Trophoblast cell (in vitro differentiated cells and primary cell): ENCODE results near the gene SIL1.

Experiments
- DNase-seq, 2 donors: peaks; one replicate each; pipeline ENCODE4 v3.0.0-alpha.2; 2016
- H2AFZ ChIP-seq: 2 replicates; pipeline ENCODE4 v1.6.1; 2013; ENCODE audit warnings: low read length, moderate library complexity, mild to moderate bottlenecking; ENCODE audit not compliant: insufficient read depth, poor library complexity
- H2AK5ac ChIP-seq: 2 replicates; pipeline ENCODE4 v1.6.1; 2013; ENCODE audit warnings: mild to moderate bottlenecking, low read length
- H2BK120ac ChIP-seq: 2 replicates; pipeline ENCODE4 v1.6.1; 2013; ENCODE audit warnings: low read length, mild to moderate bottlenecking, moderate library complexity; ENCODE audit not compliant: insufficient read depth, poor library complexity
- H2BK12ac ChIP-seq: 2 replicates; pipeline ENCODE4 v1.6.1; 2013; ENCODE audit warnings: mild to moderate bottlenecking, low read length, moderate library complexity
- H2BK5ac ChIP-seq: 2 replicates; pipeline ENCODE4 v1.6.1; 2013; ENCODE audit warnings: low read length, low read depth, moderate library complexity, mild to moderate bottlenecking; ENCODE audit not compliant: poor library complexity
- H3K14ac ChIP-seq: 2 replicates; pipeline ENCODE4 v1.6.1; 2013; ENCODE audit warnings: mild to moderate bottlenecking, low read length
- H3K18ac ChIP-seq: 2 replicates; pipeline ENCODE4 v1.6.1; 2013; ENCODE audit warnings: mild to moderate bottlenecking, low read length
- H3K23ac ChIP-seq: 2 replicates; pipeline ENCODE4 v1.6.1; 2013; ENCODE audit warnings: low read length
- H3K27ac ChIP-seq: 2 replicates; pipeline ENCODE4 v1.5.1; 2013; ENCODE audit warnings: low read depth, mild to moderate bottlenecking, inconsistent platforms, low read length, moderate library complexity
- H3K27me3 ChIP-seq: 2 replicates; pipeline ENCODE4 v1.6.1; 2013; ENCODE audit warnings: inconsistent platforms, mild to moderate bottlenecking, low read length, moderate library complexity; ENCODE audit not compliant: insufficient read depth
- H3K36me3 ChIP-seq, 2 experiments: 1 replicate in 1 of 2; 2 replicates in 1 of 2; pipeline ENCODE4 v1.6.1; 2013; ENCODE audit warnings: low read length in 2 of 2, mild to moderate bottlenecking in 2 of 2, moderate library complexity in 1 of 2; ENCODE audit not compliant: insufficient read depth in 2 of 2, control insufficient read depth in 1 of 2
- H3K4ac ChIP-seq: 2 replicates; pipeline ENCODE4 v1.6.1; 2013; ENCODE audit warnings: low read depth, mild to moderate bottlenecking, low read length, moderate library complexity
- H3K4me1 ChIP-seq, 2 experiments: 1 replicate in 1 of 2; 2 replicates in 1 of 2; pipeline ENCODE4 v1.6.1; 2013; ENCODE audit warnings: low read length in 2 of 2, mild to moderate bottlenecking in 2 of 2, moderate library complexity in 1 of 2; ENCODE audit not compliant: insufficient read depth in 2 of 2, control insufficient read depth in 1 of 2
- H3K4me2 ChIP-seq: 2 replicates; pipeline ENCODE4 v1.6.1; 2013; ENCODE audit warnings: inconsistent platforms, mild to moderate bottlenecking, low read length, moderate library complexity
- H3K4me3 ChIP-seq: 2 replicates; pipeline ENCODE4 v1.5.1; 2013; ENCODE audit warnings: mild to moderate bottlenecking, low read depth, low read length, inconsistent platforms
- H3K79me1 ChIP-seq: one replicate; pipeline ENCODE4 v1.6.1; 2013; ENCODE audit warnings: low read length
- H3K79me2 ChIP-seq: 2 replicates; pipeline ENCODE4 v1.6.1; 2013; ENCODE audit warnings: low read length, mild to moderate bottlenecking; ENCODE audit not compliant: control insufficient read depth, insufficient read depth, poor library complexity
- H3K9ac ChIP-seq: 2 replicates; pipeline ENCODE4 v1.6.1; 2013; ENCODE audit warnings: mild to moderate bottlenecking, low read length
- H3K9me3 ChIP-seq: 2 replicates; pipeline ENCODE4 v1.6.1; 2013; ENCODE audit warnings: low read depth, mild to moderate bottlenecking, control low read depth, inconsistent platforms, low read length; ENCODE audit not compliant: insufficient read depth
- H4K12ac ChIP-seq: 2 replicates; pipeline ENCODE4 v1.6.1; 2013; ENCODE audit warnings: low read depth, mild to moderate bottlenecking, low read length, moderate library complexity
- H4K8ac ChIP-seq: 2 replicates; pipeline ENCODE4 v1.6.1; 2013; ENCODE audit warnings: low read depth, mild to moderate bottlenecking, low read length, moderate library complexity
- H4K91ac ChIP-seq: one replicate; pipeline ENCODE4 v1.6.1; 2013; ENCODE audit warnings: low read depth, mild to moderate bottlenecking, low read length, moderate library complexity
- WGBS: extraction: QIAGEN DNeasy Blood & Tissue Kit; methylation state at CpG from one replicate; pipeline ENCODE4 v1.1.7; 2013; ENCODE audit warnings: missing lambda C conversion rate; ENCODE audit not compliant: insufficient read length, insufficient coverage; ENCODE audit errors: extremely low coverage; 5-methylcytosine and 5-hydroxymethylcytosine counted together

The SIL1 gene

GRCh38 chr5:139210585-139210984 is 12.4 kb upstream of the SIL1 start:
- no peak overlapping the region for H3K9ac ChIP-seq
- no peak overlapping the region for H2AK5ac ChIP-seq
- no peaks in the 10 kb centered on the region for H3K9me3 ChIP-seq
- no peak overlapping the region for H2BK5ac ChIP-seq
- no CpG with 5 or more reads among the region's 4 CpGs for WGBS
- no peak overlapping the region for H3K18ac ChIP-seq
- no peaks in the 10 kb centered on the region for H3K27me3 ChIP-seq
- no peak overlapping the region for H3K4me3 ChIP-seq
- no peak overlapping the region for H3K27ac ChIP-seq
- no peak overlapping the region for H4K12ac ChIP-seq
- H2BK12ac ChIP-seq, result no peak overlapping the region
- no peaks in the 10 kb centered on the region for H3K79me1 ChIP-seq
- no peak overlapping the region for H3K4ac ChIP-seq
- no peak for DNase-seq
- no peak overlapping the region for H3K4me2 ChIP-seq
- H3K4me1 ChIP-seq, result no peaks in the 10 kb centered on the region
- no peak overlapping the region for H4K8ac ChIP-seq
- no peak overlapping the region for H4K91ac ChIP-seq
- H2BK120ac ChIP-seq, result no peak overlapping the region
- no peak overlapping the region for H2AFZ ChIP-seq
- no peaks in the 10 kb centered on the region for H3K79me2 ChIP-seq
- no peak overlapping the region for H3K23ac ChIP-seq
- no peaks in the 10 kb centered on the region for H3K36me3 ChIP-seq
- no peak overlapping the region for H3K14ac ChIP-seq

- H3K79me2 ChIP-seq, result no peaks in the 10 kb centered on the region
- H2AK5ac ChIP-seq, result no peak overlapping the region
- no peak overlapping the region for H3K14ac ChIP-seq
- no peak overlapping the region for H2BK5ac ChIP-seq
- no peaks in the 10 kb centered on the region for H3K36me3 ChIP-seq
- no peak overlapping the region for H3K4me2 ChIP-seq
- H2BK12ac ChIP-seq, result no peak overlapping the region
- no peak overlapping the region for H3K4me3 ChIP-seq
- H3K27ac ChIP-seq, result no peak overlapping the region
- no peak overlapping the region for H3K9ac ChIP-seq
- WGBS, result no CpG with 5 or more reads among the region's 3 CpGs
- H3K18ac ChIP-seq, result no peak overlapping the region
- H3K4ac ChIP-seq, result no peak overlapping the region
- no peak overlapping the region for H4K91ac ChIP-seq
- H2BK120ac ChIP-seq, result no peak overlapping the region
- no peaks in the 10 kb centered on the region for H3K4me1 ChIP-seq
- H3K79me1 ChIP-seq, result no peaks in the 10 kb centered on the region
- H3K9me3 ChIP-seq, result no peaks in the 10 kb centered on the region
- no peak for DNase-seq
- no peak overlapping the region for H4K8ac ChIP-seq
- no peak overlapping the region for H2AFZ ChIP-seq
- no peak overlapping the region for H4K12ac ChIP-seq
- no peaks in the 10 kb centered on the region for H3K27me3 ChIP-seq
- no peak overlapping the region for H3K23ac ChIP-seq
Observed at GRCh38 chr5:139207297-139208000, 9.3 kb upstream of the SIL1 start.

GRCh38 chr5:139205586-139205985 is 7.4 kb upstream of the SIL1 start:
- H3K4me3 ChIP-seq, result no peak overlapping the region
- H2AK5ac ChIP-seq, result no peak overlapping the region
- H3K9me3 ChIP-seq, result no peaks in the 10 kb centered on the region
- no peaks in the 10 kb centered on the region for H3K79me2 ChIP-seq
- H3K4me1 ChIP-seq, result no peaks in the 10 kb centered on the region
- no peak overlapping the region for H3K27ac ChIP-seq
- no peaks in the 10 kb centered on the region for H3K36me3 ChIP-seq
- no peak overlapping the region for H4K8ac ChIP-seq
- no peak overlapping the region for H2BK120ac ChIP-seq
- H2AFZ ChIP-seq, result no peak overlapping the region
- no peak overlapping the region for H3K9ac ChIP-seq
- no peak overlapping the region for H3K14ac ChIP-seq
- no peak overlapping the region for H3K18ac ChIP-seq
- no peak overlapping the region for H4K12ac ChIP-seq
- no peak overlapping the region for H2BK5ac ChIP-seq
- peak; percentile 62 to 78 for DNase-seq
- no peak overlapping the region for H3K4me2 ChIP-seq
- no peak overlapping the region for H3K4ac ChIP-seq
- WGBS, result no CpG with 5 or more reads among the region's 2 CpGs
- H3K23ac ChIP-seq, result no peak overlapping the region
- H4K91ac ChIP-seq, result no peak overlapping the region
- no peaks in the 10 kb centered on the region for H3K27me3 ChIP-seq
- H2BK12ac ChIP-seq, result no peak overlapping the region
- H3K79me1 ChIP-seq, result no peaks in the 10 kb centered on the region

GRCh38 chr5:139205124-139205523 is 7.0 kb upstream of the SIL1 start:
- Histone ChIP-seq H3K4me1 (no peaks in the 10 kb centered on the region), H3K9ac (no peak overlapping the region)

More at GRCh38 chr5:139205124-139205523, 7.0 kb upstream of the SIL1 start:
- no peak overlapping the region for H3K4me3 ChIP-seq
- no peak overlapping the region for H2BK120ac ChIP-seq
- H3K36me3 ChIP-seq, result no peaks in the 10 kb centered on the region
- H3K18ac ChIP-seq, result no peak overlapping the region
- no peak overlapping the region for H3K4me2 ChIP-seq
- no peak overlapping the region for H3K27ac ChIP-seq
- WGBS, result no CpG with 5 or more reads among the region's 4 CpGs
- H3K23ac ChIP-seq, result no peak overlapping the region
- H3K14ac ChIP-seq, result no peak overlapping the region
- no peaks in the 10 kb centered on the region for H3K79me2 ChIP-seq
- H3K4ac ChIP-seq, result no peak overlapping the region
- no peak overlapping the region for H2AK5ac ChIP-seq
- no peak overlapping the region for H4K91ac ChIP-seq
- H2BK12ac ChIP-seq, result no peak overlapping the region
- no peak overlapping the region for H4K12ac ChIP-seq
- no peak for DNase-seq
- no peaks in the 10 kb centered on the region for H3K79me1 ChIP-seq
- no peaks in the 10 kb centered on the region for H3K27me3 ChIP-seq
- H4K8ac ChIP-seq, result no peak overlapping the region
- no peaks in the 10 kb centered on the region for H3K9me3 ChIP-seq
- no peak overlapping the region for H2AFZ ChIP-seq
- no peak overlapping the region for H2BK5ac ChIP-seq
